ENCODE results near the gene PAIP1.
"Not testable (repeated sequence)": the region's sequence is repeated elsewhere in the genome, so short reads cannot be mapped to it uniquely, and the experiment has no call there.

PAIP1 gene

GRCh38 chr5:43515678-43516048 is 41.2 kb downstream of the PAIP1 start:
- no peak for DNase-seq (ENCODE audit: low read depth)

- DNase-seq (ENCODE audit: low read depth): peak; percentile 95
Observed at GRCh38 chr5:43514816-43515677, 41.8 kb downstream of the PAIP1 start, which contains the start of gene C5orf34. Gene C5orf34 (minus strand): TSS chr5:43515148. CDS start chr5:43509339, 5,809 bp downstream.

GRCh38 chr5:43514471-43514815 is 42.4 kb downstream of the PAIP1 start:
- peak; percentile 22 for DNase-seq (ENCODE audit: low read depth)

GRCh38 chr5:43514025-43514424 is 42.9 kb downstream of the PAIP1 start:
- no peak for DNase-seq (ENCODE audit: low read depth)

- DNase-seq (ENCODE audit: low read depth): not testable (repeated sequence)
Observed at GRCh38 chr5:43511062-43511461, 45.8 kb downstream of the PAIP1 start.

GRCh38 chr5:43498581-43498980 is 58.3 kb downstream of the PAIP1 start:
- DNase-seq (ENCODE audit: low read depth): no peak

- DNase-seq (ENCODE audit: low read depth): no peak
Observed at GRCh38 chr5:43497311-43498104, 59.4 kb downstream of the PAIP1 start.

- no peak for DNase-seq (ENCODE audit: low read depth)
Observed at GRCh38 chr5:43491326-43491725, 65.6 kb downstream of the PAIP1 start.

GRCh38 chr5:43486353-43486752 is 70.5 kb downstream of the PAIP1 start:
- DNase-seq (ENCODE audit: low read depth): no peak

GRCh38 chr5:43485406-43485805 is 71.5 kb downstream of the PAIP1 start:
- DNase-seq (ENCODE audit: low read depth): no peak

- peak; percentile 78 for DNase-seq (ENCODE audit: low read depth)
Observed at GRCh38 chr5:43484106-43484849, 72.6 kb downstream of the PAIP1 start.

GRCh38 chr5:43483298-43484105 is 73.4 kb downstream of the PAIP1 start, which contains the start of gene TMEM267:
Gene TMEM267 (minus strand): TSS chr5:43483865. CDS start chr5:43453969, 29,896 bp downstream.
- DNase-seq (ENCODE audit: low read depth): peak; percentile 80

GRCh38 chr5:43482490-43483297 is 74.2 kb downstream of the PAIP1 start:
- DNase-seq (ENCODE audit: low read depth): no peak

Measured in activated T-cell treated with anti-CD3 and anti-CD28 coated beads for 24 hours (primary cell).